ENCODE measurements around the gene SVBP. TPM values are rescaled to one million over a fixed set of nuclear protein-coding genes. Genes with fewer than 3 reads are reported as not detected.

The SVBP gene
- total RNA-seq, 3 donors from 2014 or later (not counting 1 experiment from before 2014, with no cell fraction given) = 13.8 to 16.1 (median 15.2) TPM

- TF ChIP-seq CTCF (IDR thresholded peaks at IDR 0.05) = no peak
- DNase-seq = no peak
- Mint-ChIP-seq H3K4me3 (no peak overlapping the region), H3K9me3 (no peaks in the 10 kb centered on the region), H3K27ac (peak overlapping the region in 1 of 2 donors; percentile 14), H3K36me3 (peaks cover 16% of the 10 kb centered on the region), H3K27me3 (ENCODE audit: low read depth in 2 of 2) (no peaks in the 10 kb centered on the region), H3K4me1 (peaks cover 21% of the 10 kb centered on the region in 2 donors)
- no peak overlapping the region for H3K27ac ChIP-seq (ENCODE audit: low read length)
- 100% methylated on average over 1 of the region's 1 CpG for WGBS (ENCODE audit: insufficient coverage)
- intact Hi-C loops (cut with micrococcal nuclease) = no loop called here
- H3K36me3 ChIP-seq (ENCODE audit: control insufficient read depth, insufficient read depth, low read length) = peaks cover 38% of the 10 kb centered on the region
- no peaks in the 10 kb centered on the region for H3K9me3 ChIP-seq (ENCODE audit: control insufficient read depth, insufficient read depth, low read length)
- H3K4me3 ChIP-seq (ENCODE audit: low read length) = no peak overlapping the region
- H3K4me1 ChIP-seq (ENCODE audit: control insufficient read depth, insufficient read depth, low read length) = peaks cover 8% of the 10 kb centered on the region
- H3K27me3 ChIP-seq (ENCODE audit: control insufficient read depth, insufficient read depth, low read length) = no peaks in the 10 kb centered on the region
- ATAC-seq = no peak
These were observed 37.0 kb downstream of the SVBP start for GRCh38 chr1:42780176-42780575.

DNA sequence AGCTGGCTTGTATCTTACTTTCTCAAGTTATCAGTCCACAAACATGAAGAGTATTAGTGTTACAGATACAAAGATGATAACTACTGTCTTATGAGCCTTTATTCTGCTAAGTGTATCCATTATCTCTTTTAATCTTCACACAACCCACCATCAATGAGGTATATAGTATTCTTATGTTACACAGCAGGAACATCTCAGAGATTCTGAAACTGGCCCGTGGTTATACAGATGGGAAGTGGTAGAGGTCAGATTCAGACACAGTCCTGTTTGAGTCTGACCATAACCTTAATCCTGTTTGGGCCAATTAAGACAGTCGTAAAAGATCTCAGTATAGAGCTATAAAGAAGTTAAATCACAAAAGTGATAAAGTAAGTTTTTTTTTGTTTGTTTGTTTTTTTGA is 37.5 kb downstream of the SVBP start:
- Mint-ChIP-seq H3K27me3 (ENCODE audit: low read depth in 2 of 2) (no peaks in the 10 kb centered on the region), H3K36me3 (peaks cover 16% of the 10 kb centered on the region), H3K4me1 (peaks cover 16 to 17% of the 10 kb centered on the region in 2 donors), H3K4me3 (no peak overlapping the region), H3K9me3 (no peaks in the 10 kb centered on the region), H3K27ac (peak overlapping the region in 1 of 2 donors; percentile 14)
- no peak overlapping the region for H3K4me3 ChIP-seq (ENCODE audit: low read length)
- H3K4me1 ChIP-seq (ENCODE audit: control insufficient read depth, insufficient read depth, low read length) = peaks cover 3% of the 10 kb centered on the region
- no peaks in the 10 kb centered on the region for H3K27me3 ChIP-seq (ENCODE audit: control insufficient read depth, insufficient read depth, low read length)
- H3K27ac ChIP-seq (ENCODE audit: low read length) = no peak overlapping the region
- H3K9me3 ChIP-seq (ENCODE audit: control insufficient read depth, insufficient read depth, low read length) = no peaks in the 10 kb centered on the region
- intact Hi-C loops (cut with micrococcal nuclease) = loop anchor here (2.0 to 10.0 kb wide), 2 partner anchors 135 to 293 kb away; no protein-coding TSS in a partner anchor
- ATAC-seq (no peak), DNase-seq (no peak)
- 53% methylated on average over 2 of the region's 2 CpGs for WGBS (ENCODE audit: insufficient coverage)
- H3K36me3 ChIP-seq (ENCODE audit: control insufficient read depth, insufficient read depth, low read length) = peaks cover 43% of the 10 kb centered on the region
- no peak for TF ChIP-seq CTCF (IDR thresholded peaks at IDR 0.05)

DNA sequence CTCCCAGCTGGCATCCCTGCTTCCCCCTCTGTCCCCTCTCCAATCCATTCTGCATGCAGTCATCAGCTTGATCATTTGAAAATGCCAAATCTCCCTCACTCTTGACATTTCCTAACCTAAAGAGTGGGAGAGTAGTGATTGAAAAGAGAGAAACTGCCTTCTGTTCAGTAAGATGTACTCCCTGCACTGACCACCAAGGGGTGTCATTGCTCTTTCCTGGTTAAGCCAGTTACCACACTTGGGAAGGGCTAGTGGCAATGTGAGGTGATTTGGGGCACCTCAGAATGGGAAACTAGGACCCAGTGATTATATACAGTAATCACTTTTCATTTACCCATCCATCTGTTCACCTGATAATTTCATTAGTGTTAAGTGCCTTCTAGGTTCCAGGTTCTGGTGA is 39.3 kb downstream of the SVBP start:
- no peaks in the 10 kb centered on the region for H3K9me3 ChIP-seq (ENCODE audit: control insufficient read depth, insufficient read depth, low read length)
- H3K27ac Mint-ChIP-seq = peak overlapping the region in 1 of 2 donors; percentile 35
- peaks cover 11 to 12% of the 10 kb centered on the region in 2 donors for H3K4me1 Mint-ChIP-seq
- H3K36me3 ChIP-seq (ENCODE audit: control insufficient read depth, insufficient read depth, low read length) = peaks cover 48% of the 10 kb centered on the region
- ATAC-seq (peak in 2 of 3 donors; percentile 61 to 69), DNase-seq (peak in 1 of 2 donors; percentile 61)
- no peaks in the 10 kb centered on the region for H3K9me3 Mint-ChIP-seq
- intact Hi-C loops (cut with micrococcal nuclease) = loop anchor here (2.0 to 10.0 kb wide), 2 partner anchors 137 to 295 kb away; no protein-coding TSS in a partner anchor
- peak; percentile 38 for TF ChIP-seq CTCF (IDR thresholded peaks at IDR 0.05)
- no peak overlapping the region for H3K4me3 Mint-ChIP-seq
- H3K27ac ChIP-seq (ENCODE audit: low read length) = no peak overlapping the region
- no peaks in the 10 kb centered on the region for H3K27me3 Mint-ChIP-seq (ENCODE audit: low read depth in 2 of 2)
- H3K4me3 ChIP-seq (ENCODE audit: low read length) = no peak overlapping the region
- no peaks in the 10 kb centered on the region for H3K27me3 ChIP-seq (ENCODE audit: control insufficient read depth, insufficient read depth, low read length)
- H3K4me1 ChIP-seq (ENCODE audit: control insufficient read depth, insufficient read depth, low read length) = no peaks in the 10 kb centered on the region
- peaks cover 16% of the 10 kb centered on the region for H3K36me3 Mint-ChIP-seq

- no peaks in the 10 kb centered on the region for H3K27me3 ChIP-seq (ENCODE audit: control insufficient read depth, insufficient read depth, low read length)
- no peak overlapping the region for H3K4me3 ChIP-seq (ENCODE audit: low read length)
- H3K4me1 Mint-ChIP-seq = peaks cover 17 to 20% of the 10 kb centered on the region in 2 donors
- H3K4me3 Mint-ChIP-seq = no peak overlapping the region
- H3K36me3 ChIP-seq (ENCODE audit: control insufficient read depth, insufficient read depth, low read length) = peaks cover 45% of the 10 kb centered on the region
- H3K27ac ChIP-seq (ENCODE audit: low read length) = no peak overlapping the region
- no peaks in the 10 kb centered on the region for H3K9me3 ChIP-seq (ENCODE audit: control insufficient read depth, insufficient read depth, low read length)
- ATAC-seq = no peak
- 96% methylated on average over 6 of the region's 6 CpGs for WGBS (ENCODE audit: insufficient coverage)
- no peak overlapping the region for H3K27ac Mint-ChIP-seq
- no peak for TF ChIP-seq CTCF (IDR thresholded peaks at IDR 0.05)
- H3K36me3 Mint-ChIP-seq = peaks cover 16% of the 10 kb centered on the region
- no peaks in the 10 kb centered on the region for H3K4me1 ChIP-seq (ENCODE audit: control insufficient read depth, insufficient read depth, low read length)
- H3K27me3 Mint-ChIP-seq (ENCODE audit: low read depth in 2 of 2) = no peaks in the 10 kb centered on the region
- no peak for DNase-seq
- intact Hi-C loops (cut with micrococcal nuclease) = loop anchor here (10.0 kb wide), 1 partner anchor 138 kb away; no protein-coding TSS in a partner anchor
- H3K9me3 Mint-ChIP-seq = no peaks in the 10 kb centered on the region
These were observed 40.7 kb downstream of the SVBP start for GRCh38 chr1:42776502-42776901.

Data from natural killer cell (primary cell).